HEK293 (cell line): ENCODE results near the gene MATN1.

ENCODE experiments used
- CTCF ChIA-PET: fragments of 350-600 bp; formaldehyde crosslinking; extraction: SDS; loops from one replicate; lab custom pipeline; 2021; ENCODE audit warnings: antibody characterized with exemption; lab: Yijun Ruan, JAX
- POLR2A ChIA-PET: fragments of 300-600 bp; formaldehyde crosslinking; extraction: SDS; loops from one replicate; lab custom pipeline; 2020; ENCODE audit warnings: antibody characterized with exemption, inconsistent platforms; lab: Yijun Ruan, JAX
- H3K27ac ChIP-seq: fragments of 200-500 bp; sonication (Bioruptor generic); 2 replicates; pipeline ENCODE4 v1.5.1; 2014; ENCODE audit warnings: low read depth, low read length, control low read depth, inconsistent platforms; ENCODE audit errors: extremely low read depth
- H3K36me3 ChIP-seq, 2 experiments: fragments of 200-500 bp in 1 of 2; sonication (Bioruptor generic) in 1 of 2; 1 replicate in 1 of 2; 2 replicates in 1 of 2; pipeline ENCODE4 v1.5.1; 2014 to 2017; ENCODE audit warnings: inconsistent platforms in 2 of 2, low read length in 2 of 2; ENCODE audit not compliant: control insufficient read depth in 2 of 2, insufficient read depth in 1 of 2
- H3K4me1 ChIP-seq: fragments of 200-500 bp; sonication (Bioruptor generic); 2 replicates; pipeline ENCODE4 v1.5.1; 2014; ENCODE audit warnings: mild to moderate bottlenecking, low read length, inconsistent platforms; ENCODE audit not compliant: control insufficient read depth, insufficient read depth
- H3K4me3 ChIP-seq: 2 replicates; pipeline ENCODE4 v1.5.1; 2011; ENCODE audit warnings: low read depth, mild to moderate bottlenecking, control low read depth, low read length, moderate library complexity
- H3K9me3 ChIP-seq: fragments of 200-500 bp; sonication (Bioruptor generic); 2 replicates; pipeline ENCODE4 v1.5.1; 2014; ENCODE audit warnings: low read depth, low read length, inconsistent platforms; ENCODE audit not compliant: control insufficient read depth, insufficient read depth
- BCL11A ChIP-seq: fragments of 450-650 bp; formaldehyde crosslinking; IDR thresholded peaks from 2 replicates; pipeline ENCODE4 v1.5.1; 2016; ENCODE audit warnings: low read depth, missing biosample characterization, missing genetic modification characterization
- EGR2 ChIP-seq: fragments of 450-650 bp; formaldehyde crosslinking; IDR thresholded peaks from 2 replicates; pipeline ENCODE4 v1.5.1; 2016; ENCODE audit warnings: low read depth, missing biosample characterization, missing genetic modification characterization
- MEIS1 ChIP-seq: sonication (generic); formaldehyde crosslinking; IDR thresholded peaks from 2 replicates; pipeline ENCODE4 v1.8.1; 2022; ENCODE audit warnings: missing genetic modification reagents, mild to moderate bottlenecking, borderline replicate concordance
- MYNN ChIP-seq: fragments of 450-650 bp; formaldehyde crosslinking; IDR thresholded peaks from 2 replicates; pipeline ENCODE4 v1.5.1; 2016; ENCODE audit warnings: missing biosample characterization, missing genetic modification characterization, borderline replicate concordance
- ZBTB21 ChIP-seq: fragments of 450-650 bp; formaldehyde crosslinking; IDR thresholded peaks from 2 replicates; pipeline ENCODE4 v1.5.1; 2017; ENCODE audit warnings: missing biosample characterization, missing genetic modification characterization
- ZBTB26 ChIP-seq: fragments of 450-650 bp; formaldehyde crosslinking; optimal IDR thresholded peaks from 2 replicates; pipeline ENCODE3; 2016; ENCODE audit warnings: missing biosample characterization, mild to moderate bottlenecking, missing genetic modification characterization
- ZBTB49 ChIP-seq: fragments of 450-650 bp; formaldehyde crosslinking; IDR thresholded peaks from 2 replicates; pipeline ENCODE4 v1.5.1; 2016; ENCODE audit warnings: missing biosample characterization, missing genetic modification characterization, low read depth
- ZBTB7A ChIP-seq: fragments of 450-650 bp; formaldehyde crosslinking; IDR thresholded peaks from 2 replicates; pipeline ENCODE4 v1.5.1; 2016; ENCODE audit warnings: low read depth, missing biosample characterization, missing genetic modification characterization
- ZBTB8A ChIP-seq: fragments of 450-650 bp; formaldehyde crosslinking; IDR thresholded peaks from 2 replicates; pipeline ENCODE4 v1.5.1; 2016; ENCODE audit warnings: missing biosample characterization, missing genetic modification characterization
- ZNF10 ChIP-seq: fragments of 450-650 bp; formaldehyde crosslinking; IDR thresholded peaks from 2 replicates; pipeline ENCODE4 v1.5.1; 2017; ENCODE audit warnings: missing biosample characterization, missing genetic modification characterization
- ZNF211 ChIP-seq: fragments of 450-650 bp; formaldehyde crosslinking; IDR thresholded peaks from 2 replicates; pipeline ENCODE4 v1.5.1; 2016; ENCODE audit warnings: low read depth, missing biosample characterization, missing genetic modification characterization
- ZNF274 ChIP-seq, 2 experiments: fragments of 200-500 bp in 1 of 2; fragments of 450-650 bp in 1 of 2; sonication (Bioruptor generic) in 1 of 2; formaldehyde crosslinking in 1 of 2; IDR thresholded peaks; 2 replicates each; pipeline versions ENCODE4 v1.5.1 to v1.6.1; 2014 to 2016; ENCODE audit warnings: borderline replicate concordance in 1 of 2, inconsistent platforms in 1 of 2, low read length in 1 of 2, missing biosample characterization in 1 of 2, missing genetic modification characterization in 1 of 2
- ZNF341 ChIP-seq: fragments of 450-650 bp; formaldehyde crosslinking; IDR thresholded peaks from 2 replicates; pipeline ENCODE4; 2016; ENCODE audit warnings: low read depth, missing biosample characterization, missing genetic modification characterization
- ZNF37A ChIP-seq: fragments of 450-650 bp; IDR thresholded peaks from 2 replicates; pipeline ENCODE4 v1.5.1; 2018; ENCODE audit warnings: missing biosample characterization, missing genetic modification characterization
- ZNF48 ChIP-seq: fragments of 450-650 bp; formaldehyde crosslinking; IDR thresholded peaks from 2 replicates; pipeline ENCODE4 v1.5.1; 2016; ENCODE audit warnings: missing biosample characterization, missing genetic modification characterization
- ZNF544 ChIP-seq: fragments of 450-650 bp; formaldehyde crosslinking; IDR thresholded peaks from 2 replicates; pipeline ENCODE4 v1.5.0; 2017; ENCODE audit warnings: missing biosample characterization, missing genetic modification characterization
- ZNF670 ChIP-seq: fragments of 450-650 bp; formaldehyde crosslinking; IDR thresholded peaks from 2 replicates; pipeline ENCODE4 v1.5.1; 2016; ENCODE audit warnings: missing biosample characterization, missing genetic modification characterization, low read depth
- TF ChIP-seq, protein P1 (sequence below): fragments of 450-650 bp; formaldehyde crosslinking; IDR thresholded peaks from 2 replicates; pipeline ENCODE4 v1.5.1; 2016; ENCODE audit warnings: missing biosample characterization, missing genetic modification characterization
- TF ChIP-seq, protein P2 (sequence below): fragments of 450-650 bp; formaldehyde crosslinking; IDR thresholded peaks from 2 replicates; pipeline ENCODE4 v1.5.1; 2017; ENCODE audit warnings: missing biosample characterization, mild to moderate bottlenecking, missing genetic modification characterization, moderate library complexity
- TF ChIP-seq, protein P3 (sequence below): fragments of 450-650 bp; formaldehyde crosslinking; IDR thresholded peaks from 2 replicates; pipeline ENCODE4; 2016; ENCODE audit warnings: missing biosample characterization, missing genetic modification characterization

Gene MATN1

DNA sequence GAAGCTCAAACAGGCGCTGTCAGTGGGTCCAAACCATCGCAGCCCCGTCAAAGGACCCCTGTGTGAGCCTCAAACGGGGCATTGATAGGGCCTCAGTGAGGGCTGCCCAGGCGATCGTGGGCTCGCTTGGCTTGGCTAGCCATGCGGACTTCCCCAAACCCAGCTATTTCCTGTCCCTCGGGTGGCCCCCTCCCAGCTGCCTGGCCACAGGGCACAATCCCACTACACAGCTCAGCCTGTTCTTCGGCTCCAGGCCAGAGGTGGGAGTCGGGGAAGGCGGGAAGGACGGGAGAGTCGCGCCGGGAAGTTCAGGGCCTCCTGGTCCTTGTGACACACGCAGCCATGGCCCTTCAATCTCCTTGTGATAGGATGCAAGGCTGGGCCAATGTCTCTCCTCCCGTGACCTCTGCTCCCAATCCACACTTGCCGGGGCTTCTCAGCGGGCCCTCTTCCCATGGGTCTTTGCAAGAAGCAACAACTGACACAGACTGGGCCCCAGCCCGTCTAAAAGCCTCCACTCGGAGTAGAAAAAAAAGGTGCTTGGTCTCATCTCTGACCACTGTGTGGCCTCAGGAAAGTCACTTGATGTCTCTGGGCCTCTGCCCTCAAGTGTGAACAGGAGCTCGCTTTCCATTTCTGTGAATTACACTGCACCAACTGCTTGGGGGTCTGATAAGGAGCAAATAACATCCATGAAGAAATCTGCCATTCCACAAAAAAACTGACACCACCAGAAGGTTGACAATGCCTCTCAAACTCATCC lies 7.1 kb upstream of the MATN1 start (continued):
- TF ChIP-seq, protein P1, sequence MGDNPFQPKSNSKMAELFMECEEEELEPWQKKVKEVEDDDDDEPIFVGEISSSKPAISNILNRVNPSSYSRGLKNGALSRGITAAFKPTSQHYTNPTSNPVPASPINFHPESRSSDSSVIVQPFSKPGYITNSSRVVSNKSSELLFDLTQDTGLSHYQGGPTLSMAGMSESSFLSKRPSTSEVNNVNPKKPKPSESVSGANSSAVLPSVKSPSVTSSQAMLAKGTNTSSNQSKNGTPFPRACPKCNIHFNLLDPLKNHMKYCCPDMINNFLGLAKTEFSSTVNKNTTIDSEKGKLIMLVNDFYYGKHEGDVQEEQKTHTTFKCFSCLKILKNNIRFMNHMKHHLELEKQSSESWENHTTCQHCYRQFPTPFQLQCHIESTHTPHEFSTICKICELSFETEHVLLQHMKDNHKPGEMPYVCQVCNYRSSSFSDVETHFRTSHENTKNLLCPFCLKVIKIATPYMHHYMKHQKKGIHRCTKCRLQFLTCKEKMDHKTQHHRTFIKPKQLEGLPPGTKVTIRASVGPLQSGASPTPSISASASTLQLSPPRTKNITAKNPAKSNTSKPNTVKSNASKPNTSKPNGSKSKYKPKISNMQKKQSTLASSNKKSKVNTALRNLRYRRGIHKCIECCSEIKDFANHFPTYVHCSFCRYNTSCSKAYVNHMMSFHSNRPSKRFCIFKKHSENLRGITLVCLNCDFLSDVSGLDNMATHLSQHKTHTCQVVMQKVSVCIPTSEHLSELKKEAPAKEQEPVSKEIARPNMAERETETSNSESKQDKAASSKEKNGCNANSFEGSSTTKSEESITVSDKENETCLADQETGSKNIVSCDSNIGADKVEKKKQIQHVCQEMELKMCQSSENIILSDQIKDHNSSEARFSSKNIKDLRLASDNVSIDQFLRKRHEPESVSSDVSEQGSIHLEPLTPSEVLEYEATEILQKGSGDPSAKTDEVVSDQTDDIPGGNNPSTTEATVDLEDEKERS = no peak
- TF ChIP-seq ZBTB8A (tag by site-specific recombination) (no peak), ZNF341 (tag by site-specific recombination) (no peak), BCL11A (tag by site-specific recombination) (no peak), ZBTB7A (tag by site-specific recombination) (no peak)

DNA sequence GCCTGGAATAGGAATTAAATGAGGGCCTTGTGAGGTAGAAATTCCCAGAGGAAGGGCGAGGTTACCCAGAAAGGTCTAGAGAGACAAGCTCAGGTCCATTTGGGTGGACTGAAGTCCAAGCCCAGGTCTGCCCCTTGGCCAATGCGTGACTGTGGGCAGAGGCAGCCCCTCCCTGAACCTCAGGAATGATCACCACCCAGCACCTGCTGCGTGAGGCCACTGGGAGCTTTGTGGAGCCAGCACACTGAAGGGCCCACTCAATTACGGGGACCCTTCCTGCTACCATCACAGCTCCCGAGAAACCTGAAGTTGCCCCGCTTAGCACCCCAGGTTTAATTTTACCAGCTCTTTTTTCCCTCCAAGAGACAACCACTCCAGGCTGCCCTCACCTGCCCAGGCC lies 6.5 kb upstream of the MATN1 start:
- CTCF ChIA-PET = interaction anchor here (0.6 to 13.2 kb wide), 7 partner anchors 9 to 1040 kb away, joined by 3 to 374 read pairs (median 3); no protein-coding TSS in a partner anchor
- Histone ChIP-seq H3K4me3 (no peak overlapping the region), H3K27ac (no peak overlapping the region), H3K4me1 (no peaks in the 10 kb centered on the region), H3K9me3 (no peaks in the 10 kb centered on the region), H3K36me3 (no peaks in the 10 kb centered on the region)
- POLR2A ChIA-PET = interaction anchor here (0.8 kb wide), 1 partner anchor 49 kb away, joined by 4 read pairs; no protein-coding TSS in a partner anchor
- TF ChIP-seq ZNF10 (tag by site-specific recombination) (0 out of 2 replicates have a peak, but pooled peaks have one; percentile 40), ZBTB26 (no peak)

DNA sequence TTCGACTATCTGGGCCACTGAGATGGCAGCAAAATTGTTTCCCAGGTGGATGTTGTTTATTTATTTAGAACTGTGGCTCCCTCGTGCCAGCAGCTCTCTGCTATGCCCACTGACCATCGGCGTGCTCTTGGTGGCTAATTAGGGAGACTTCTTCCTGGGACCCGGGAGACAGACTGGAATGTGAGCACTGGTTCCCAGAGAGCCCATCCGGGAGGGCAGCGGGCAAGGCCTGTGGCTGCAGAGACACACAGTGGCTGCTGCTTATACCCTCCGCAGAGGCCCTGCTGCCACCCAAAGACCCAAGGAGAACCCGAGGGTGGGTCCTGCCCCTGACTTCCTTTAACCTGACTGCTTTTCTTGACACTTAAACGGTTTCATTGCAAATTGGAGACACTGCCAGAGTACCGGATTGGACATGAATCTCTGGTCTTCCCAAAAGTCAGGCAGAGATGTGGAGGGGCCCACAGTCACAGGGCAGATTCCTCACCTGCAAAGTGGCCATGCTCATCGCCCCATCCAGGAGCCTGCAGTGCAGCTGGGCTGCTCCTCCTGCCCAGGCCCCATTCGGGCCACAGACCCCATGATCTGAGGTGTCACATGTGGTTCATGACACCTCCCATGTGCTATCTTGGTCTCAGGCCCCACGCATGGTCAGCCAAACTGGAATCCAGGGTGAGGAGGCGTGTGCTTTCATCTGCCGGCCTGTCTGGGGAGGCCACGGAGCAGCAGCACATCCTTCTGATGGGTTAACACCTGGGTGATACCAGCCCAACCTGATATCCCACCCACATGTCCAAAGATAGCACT lies 5.7 kb upstream of the MATN1 start:
- Histone ChIP-seq H3K4me3 (no peak overlapping the region), H3K4me1 (no peaks in the 10 kb centered on the region), H3K9me3 (no peaks in the 10 kb centered on the region), H3K27ac (no peak overlapping the region), H3K36me3 (no peaks in the 10 kb centered on the region)
- ChIA-PET POLR2A (interaction anchor here (1.1 kb wide), 1 partner anchor 238 kb away, joined by 3 read pairs; no protein-coding TSS in a partner anchor), CTCF (interaction anchor here (1.2 to 13.2 kb wide), 5 partner anchors 8 to 184 kb away, joined by 3 to 374 read pairs (median 10); no protein-coding TSS in a partner anchor)
- TF ChIP-seq MYNN = no peak
- no peak for TF ChIP-seq MEIS1 (CRISPR knock-in tag)
- TF ChIP-seq ZNF211 (tag by site-specific recombination) = no peak
- TF ChIP-seq EGR2 (tag by site-specific recombination) = no peak
- TF ChIP-seq ZNF274 (IDR thresholded peaks at IDR 0.05; ENCODE audit: low read length) = no peak
- TF ChIP-seq ZNF274 (tag by site-specific recombination; IDR thresholded peaks at IDR 0.05; ENCODE audit: borderline replicate concordance) = no peak
- no peak for TF ChIP-seq ZNF37A (tag by site-specific recombination)
- no peak for TF ChIP-seq ZBTB49 (tag by site-specific recombination)
- TF ChIP-seq, protein P2, sequence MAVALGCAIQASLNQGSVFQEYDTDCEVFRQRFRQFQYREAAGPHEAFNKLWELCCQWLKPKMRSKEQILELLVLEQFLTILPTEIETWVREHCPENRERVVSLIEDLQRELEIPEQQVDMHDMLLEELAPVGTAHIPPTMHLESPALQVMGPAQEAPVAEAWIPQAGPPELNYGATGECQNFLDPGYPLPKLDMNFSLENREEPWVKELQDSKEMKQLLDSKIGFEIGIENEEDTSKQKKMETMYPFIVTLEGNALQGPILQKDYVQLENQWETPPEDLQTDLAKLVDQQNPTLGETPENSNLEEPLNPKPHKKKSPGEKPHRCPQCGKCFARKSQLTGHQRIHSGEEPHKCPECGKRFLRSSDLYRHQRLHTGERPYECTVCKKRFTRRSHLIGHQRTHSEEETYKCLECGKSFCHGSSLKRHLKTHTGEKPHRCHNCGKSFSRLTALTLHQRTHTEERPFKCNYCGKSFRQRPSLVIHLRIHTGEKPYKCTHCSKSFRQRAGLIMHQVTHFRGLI = no peak
- no peak for TF ChIP-seq ZNF670 (tag by site-specific recombination)
- no peak for TF ChIP-seq ZBTB21 (tag by site-specific recombination)
- TF ChIP-seq ZNF544 (tag by site-specific recombination) = no peak
- TF ChIP-seq ZNF48 (tag by site-specific recombination) = no peak
- TF ChIP-seq, protein P3, sequence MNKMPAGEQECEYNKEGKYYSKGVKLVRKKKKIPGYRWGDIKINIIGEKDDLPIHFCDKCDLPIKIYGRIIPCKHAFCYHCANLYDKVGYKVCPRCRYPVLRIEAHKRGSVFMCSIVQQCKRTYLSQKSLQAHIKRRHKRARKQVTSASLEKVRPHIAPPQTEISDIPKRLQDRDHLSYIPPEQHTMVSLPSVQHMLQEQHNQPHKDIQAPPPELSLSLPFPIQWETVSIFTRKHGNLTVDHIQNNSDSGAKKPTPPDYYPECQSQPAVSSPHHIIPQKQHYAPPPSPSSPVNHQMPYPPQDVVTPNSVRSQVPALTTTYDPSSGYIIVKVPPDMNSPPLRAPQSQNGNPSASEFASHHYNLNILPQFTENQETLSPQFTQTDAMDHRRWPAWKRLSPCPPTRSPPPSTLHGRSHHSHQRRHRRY (tag by site-specific recombination) = no peak
